ENCODE data around the gene CD164L2.

CD164L2 gene

DNA sequence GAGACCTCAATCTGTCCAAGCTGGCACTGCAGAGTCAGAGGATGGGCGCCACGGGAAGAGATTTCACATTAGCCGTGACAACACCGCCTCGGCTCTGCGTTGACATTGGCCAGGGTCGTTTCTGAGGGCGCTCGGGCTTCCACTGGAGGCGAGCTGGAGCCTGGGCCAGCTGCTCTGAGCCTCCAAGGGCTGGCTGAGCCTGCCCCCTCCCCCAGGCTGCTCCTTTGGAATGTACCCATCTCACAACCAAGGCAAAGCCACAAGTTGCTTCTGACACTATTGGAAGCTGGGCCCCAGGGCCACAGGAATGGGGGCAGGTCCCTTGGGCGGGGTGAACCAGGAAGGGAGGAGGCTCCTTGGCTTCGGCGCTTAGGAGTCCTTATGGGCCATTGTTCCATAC is 21.9 kb upstream of the CD164L2 start:
- no peak for DNase-seq (ENCODE audit: low read depth)
- no peak for TF ChIP-seq CTCF (IDR thresholded peaks at IDR 0.05; ENCODE audit: low read depth, low read length, missing control alignments)
- no peak overlapping the region for H3K4me3 ChIP-seq (ENCODE audit: low read depth, low read length)

GRCh38 chr1:27403931-27404330 is 20.8 kb upstream of the CD164L2 start:
- DNase-seq (ENCODE audit: low read depth) = no peak
- TF ChIP-seq CTCF (IDR thresholded peaks at IDR 0.05; ENCODE audit: low read depth, low read length, missing control alignments) = no peak
- H3K4me3 ChIP-seq (ENCODE audit: low read depth, low read length) = no peak overlapping the region

- DNase-seq (ENCODE audit: low read depth) = no peak
- TF ChIP-seq CTCF (IDR thresholded peaks at IDR 0.05; ENCODE audit: low read depth, low read length, missing control alignments) = peak; percentile 52
- no peak overlapping the region for H3K4me3 ChIP-seq (ENCODE audit: low read depth, low read length)
Measured at GRCh38 chr1:27403065-27403726, 20.1 kb upstream of the CD164L2 start.

DNA sequence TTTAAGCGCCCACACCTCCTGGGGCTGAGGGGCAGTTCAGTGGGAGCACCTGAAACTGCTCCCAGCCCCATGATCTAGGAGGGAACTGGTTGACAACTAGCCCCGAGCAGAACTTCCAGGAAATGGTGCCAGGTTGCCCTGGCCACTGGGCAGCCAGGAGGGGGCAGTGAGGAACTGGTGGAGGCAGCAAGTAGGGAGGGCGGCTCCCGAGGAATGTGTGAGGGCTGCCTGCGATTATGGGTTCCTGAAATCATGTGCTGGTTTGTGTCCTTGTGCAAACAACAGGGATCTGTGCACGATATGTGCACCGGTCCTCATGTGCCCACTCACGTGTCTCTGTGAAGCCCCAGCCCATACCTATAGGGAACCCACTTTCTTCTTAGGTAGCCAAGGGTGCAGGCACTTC is 19.2 kb upstream of the CD164L2 start:
- TF ChIP-seq CTCF (IDR thresholded peaks at IDR 0.05; ENCODE audit: low read depth, low read length, missing control alignments) = peak; percentile 34

GRCh38 chr1:27400963-27401341 is 17.8 kb upstream of the CD164L2 start:
- no peak for DNase-seq (ENCODE audit: low read depth)
- H3K4me3 ChIP-seq (ENCODE audit: low read depth, low read length) = no peak overlapping the region
- TF ChIP-seq CTCF (IDR thresholded peaks at IDR 0.05; ENCODE audit: low read depth, low read length, missing control alignments) = no peak

More for the DNA sequence above, 19.2 kb upstream of the CD164L2 start:
- no peak overlapping the region for H3K4me3 ChIP-seq (ENCODE audit: low read depth, low read length)
- no peak for DNase-seq (ENCODE audit: low read depth)

GRCh38 chr1:27400082-27400962 is 17.2 kb upstream of the CD164L2 start:
- no peak overlapping the region for H3K4me3 ChIP-seq (ENCODE audit: low read depth, low read length)
- no peak for TF ChIP-seq CTCF (IDR thresholded peaks at IDR 0.05; ENCODE audit: low read depth, low read length, missing control alignments)
- no peak for DNase-seq (ENCODE audit: low read depth)
